ENCODE measurements around the gene DIABLO.
"Not testable (repeated sequence)": the region's sequence is repeated elsewhere in the genome, so short reads cannot be mapped to it uniquely, and the experiment has no call there.

The DIABLO gene

DNA sequence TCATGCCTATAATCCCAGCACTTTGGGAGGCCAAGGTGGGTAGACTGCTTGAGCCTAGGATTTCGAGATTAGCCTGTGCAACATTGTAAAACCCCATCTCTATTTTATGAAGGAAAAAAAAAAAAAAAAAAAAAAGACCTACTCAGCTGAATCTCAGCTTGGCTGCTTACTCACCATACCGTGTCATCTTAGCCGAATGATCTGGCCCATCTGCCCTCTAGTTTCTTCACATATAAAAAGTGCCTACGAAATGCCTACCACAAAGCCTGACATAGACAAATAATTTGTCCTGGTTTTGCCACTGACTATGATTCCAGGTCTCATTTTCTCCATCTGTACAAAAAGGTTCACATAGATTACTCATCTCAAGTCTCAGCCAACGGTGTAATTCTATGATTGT, 10.1 kb downstream of the DIABLO start:
- FAIRE-seq (no peak), DNase-seq (ENCODE audit: insufficient read length, low spot score) (no peak)

DNA sequence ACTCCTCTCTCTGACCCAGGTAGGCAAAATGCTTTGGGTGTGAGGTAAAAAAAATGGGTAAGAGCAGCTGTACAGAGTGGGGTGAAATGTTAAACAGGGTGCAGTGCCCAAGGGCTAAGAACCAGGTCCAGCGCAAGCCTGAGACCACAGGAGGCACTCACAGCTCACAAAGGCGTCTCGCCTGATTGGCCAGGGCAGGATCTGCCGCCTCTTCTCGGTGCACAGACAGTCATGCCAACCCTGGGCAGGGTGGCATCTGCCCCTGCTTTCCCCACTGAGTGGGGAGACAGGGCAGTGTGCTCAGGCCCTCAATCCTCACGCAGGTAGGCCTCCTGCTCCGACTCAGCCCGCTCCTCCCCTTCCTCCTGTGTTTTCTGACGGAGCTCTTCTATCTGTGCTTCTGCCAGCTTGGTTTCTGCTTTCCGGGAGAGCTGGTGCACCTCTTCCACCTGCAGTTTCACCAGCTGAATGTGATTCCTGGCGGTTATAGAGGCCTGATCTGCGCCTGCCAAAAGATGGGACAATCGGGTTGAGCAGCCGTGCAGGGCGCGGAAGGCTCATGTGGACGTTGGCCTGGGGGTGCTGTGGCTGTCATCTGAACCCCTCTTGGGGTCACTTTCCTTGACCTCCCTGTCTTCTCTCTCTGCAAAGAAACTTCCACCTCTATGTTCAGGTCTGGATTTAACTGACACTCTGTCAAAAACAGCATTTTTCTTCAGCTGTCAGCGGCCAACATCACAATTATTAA, 17.6 kb downstream of the DIABLO start:
- FAIRE-seq, result no peak
- DNase-seq (ENCODE audit: insufficient read length, low spot score), result no peak

DNA sequence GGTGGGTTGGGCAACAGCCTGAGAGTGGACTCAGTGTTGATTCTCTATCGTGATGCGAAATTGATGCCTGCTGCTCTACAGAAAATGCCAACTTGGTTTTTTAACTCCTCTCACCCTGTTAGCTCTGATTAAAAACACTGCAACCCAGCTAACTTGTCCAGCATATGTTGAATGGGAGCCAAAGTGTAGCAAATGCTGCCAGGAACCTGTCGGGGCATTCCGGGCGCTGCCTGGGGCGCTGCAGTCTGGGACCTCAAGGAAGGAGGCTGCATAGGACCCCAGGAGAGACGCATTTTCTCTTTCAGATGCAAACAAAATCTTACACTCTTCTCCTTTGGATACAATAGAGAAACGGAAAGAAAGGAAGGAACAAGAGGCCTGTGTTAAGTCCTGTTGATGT, 18.5 kb downstream of the DIABLO start:
- no peak for DNase-seq (ENCODE audit: insufficient read length, low spot score)
- FAIRE-seq, result no peak

DNA sequence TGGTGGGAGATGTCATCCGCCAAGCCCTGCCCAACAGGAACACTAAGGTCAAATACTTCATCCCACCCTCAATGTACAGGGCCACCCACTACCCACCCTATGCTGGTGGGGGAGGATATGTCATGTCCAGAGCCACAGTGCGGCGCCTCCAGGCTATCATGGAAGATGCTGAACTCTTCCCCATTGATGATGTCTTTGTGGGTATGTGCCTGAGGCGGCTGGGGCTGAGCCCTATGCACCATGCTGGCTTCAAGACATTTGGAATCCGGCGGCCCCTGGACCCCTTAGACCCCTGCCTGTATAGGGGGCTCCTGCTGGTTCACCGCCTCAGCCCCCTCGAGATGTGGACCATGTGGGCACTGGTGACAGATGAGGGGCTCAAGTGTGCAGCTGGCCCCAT, 18.9 kb downstream of the DIABLO start:
- FAIRE-seq (no peak), DNase-seq (ENCODE audit: insufficient read length, low spot score) (no peak)

DNA sequence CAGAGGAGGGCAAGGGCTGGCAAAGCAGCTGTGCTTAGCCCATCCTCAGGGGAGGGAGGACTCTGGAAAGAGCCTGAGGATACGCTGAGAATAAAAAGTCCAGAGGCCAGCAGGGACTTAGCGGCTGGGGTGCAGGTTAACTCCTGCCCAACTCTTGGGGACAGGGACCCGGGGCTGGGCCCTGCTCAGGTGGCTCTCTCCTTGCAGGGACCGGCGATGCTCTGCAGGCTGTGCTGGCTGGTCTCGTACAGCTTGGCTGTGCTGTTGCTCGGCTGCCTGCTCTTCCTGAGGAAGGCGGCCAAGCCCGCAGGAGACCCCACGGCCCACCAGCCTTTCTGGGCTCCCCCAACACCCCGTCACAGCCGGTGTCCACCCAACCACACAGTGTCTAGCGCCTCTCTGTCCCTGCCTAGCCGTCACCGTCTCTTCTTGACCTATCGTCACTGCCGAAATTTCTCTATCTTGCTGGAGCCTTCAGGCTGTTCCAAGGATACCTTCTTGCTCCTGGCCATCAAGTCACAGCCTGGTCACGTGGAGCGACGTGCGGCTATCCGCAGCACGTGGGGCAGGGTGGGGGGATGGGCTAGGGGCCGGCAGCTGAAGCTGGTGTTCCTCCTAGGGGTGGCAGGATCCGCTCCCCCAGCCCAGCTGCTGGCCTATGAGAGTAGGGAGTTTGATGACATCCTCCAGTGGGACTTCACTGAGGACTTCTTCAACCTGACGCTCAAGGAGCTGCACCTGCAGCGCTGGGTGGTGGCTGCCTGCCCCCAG, 19.6 kb downstream of the DIABLO start:
- no peak for FAIRE-seq
- no peak for DNase-seq (ENCODE audit: insufficient read length, low spot score)

DNA sequence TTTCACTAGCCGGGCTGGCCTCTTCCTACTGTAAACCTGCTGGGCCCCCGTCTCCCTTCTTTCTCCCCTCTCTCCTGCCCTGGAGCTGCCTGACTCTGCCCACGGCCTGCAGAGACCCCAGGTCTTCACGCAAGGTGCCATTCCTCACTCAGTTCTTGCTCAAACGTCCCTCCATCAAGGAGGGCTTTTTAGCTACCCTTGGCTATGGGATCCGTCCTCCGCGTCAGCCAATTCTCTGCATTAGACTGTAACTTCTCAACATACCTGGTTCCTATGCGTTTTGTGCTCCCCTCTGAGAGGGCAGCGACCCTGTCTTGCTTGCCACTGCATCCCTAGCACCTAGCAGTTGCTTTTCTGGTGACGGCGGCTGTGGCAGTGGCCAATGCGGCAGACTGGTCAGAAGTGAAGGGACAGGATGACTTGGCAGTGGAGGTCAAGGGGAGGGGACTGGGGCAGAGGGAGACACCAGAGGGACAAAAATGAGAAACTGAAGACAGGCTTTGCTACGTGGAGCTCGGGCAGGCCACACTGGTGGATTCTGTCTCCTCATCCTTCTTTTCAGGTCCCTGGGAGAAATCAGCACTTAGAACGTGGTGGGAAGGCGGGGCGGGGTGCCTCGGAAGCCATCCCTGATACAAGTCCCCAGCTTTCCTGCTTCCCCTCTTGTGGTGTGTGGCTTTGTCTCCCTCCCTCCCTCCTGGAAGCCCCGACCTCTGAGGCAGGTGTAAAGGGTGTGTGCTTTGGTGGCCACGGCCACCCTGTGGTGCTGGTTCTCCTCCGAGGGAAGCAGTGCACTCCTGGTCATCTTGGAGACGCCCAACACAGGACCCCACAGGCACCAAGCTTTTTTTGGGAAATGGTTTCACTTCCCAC, 20.6 kb downstream of the DIABLO start:
- peak; percentile 60 for FAIRE-seq

DNA sequence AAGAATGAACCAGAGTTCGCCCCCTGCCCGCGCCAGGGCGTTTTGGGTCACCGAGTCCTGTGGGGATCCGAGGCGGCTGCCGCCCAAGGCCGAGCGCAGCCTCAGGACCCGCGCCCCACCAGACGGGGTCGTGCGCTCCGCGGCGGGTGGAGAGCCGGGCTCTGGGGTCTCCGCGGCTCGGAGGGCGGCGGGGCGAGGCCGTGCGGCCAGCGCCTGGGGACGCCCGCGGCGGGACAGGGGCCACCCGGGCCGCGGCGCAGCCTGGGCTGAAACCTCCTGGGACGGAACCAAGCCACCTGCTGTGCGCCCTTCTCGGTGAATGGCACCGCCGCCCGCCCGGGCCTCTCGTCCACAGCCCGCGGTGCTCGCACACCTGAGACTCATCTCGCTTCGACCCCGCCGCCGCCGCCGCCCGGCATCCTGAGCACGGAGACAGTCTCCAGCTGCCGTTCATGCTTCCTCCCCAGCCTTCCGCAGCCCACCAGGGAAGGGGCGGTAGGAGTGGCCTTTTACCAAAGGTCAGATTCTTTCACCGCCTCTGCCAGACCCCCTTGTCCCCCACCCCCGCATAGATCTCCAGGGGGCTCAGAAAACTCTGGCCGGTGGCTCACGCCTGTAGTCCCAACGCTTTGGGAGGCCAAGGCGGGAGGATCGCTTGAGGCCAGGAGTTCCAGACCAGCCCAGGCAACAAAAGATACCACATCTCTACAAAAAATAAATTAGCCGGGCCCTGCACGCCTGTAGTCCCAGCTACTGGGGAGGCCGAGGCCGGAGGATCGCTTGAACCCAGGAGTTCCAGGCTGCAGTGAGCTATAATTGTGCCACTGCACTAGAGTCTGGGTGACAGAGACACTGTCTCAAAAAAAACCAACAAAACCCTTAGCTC, 21.4 kb downstream of the DIABLO start:
- FAIRE-seq (no peak), DNase-seq (ENCODE audit: insufficient read length, low spot score) (no peak)

More for the DNA sequence above, 20.6 kb downstream of the DIABLO start:
- DNase-seq (ENCODE audit: insufficient read length, low spot score), result no peak

DNA sequence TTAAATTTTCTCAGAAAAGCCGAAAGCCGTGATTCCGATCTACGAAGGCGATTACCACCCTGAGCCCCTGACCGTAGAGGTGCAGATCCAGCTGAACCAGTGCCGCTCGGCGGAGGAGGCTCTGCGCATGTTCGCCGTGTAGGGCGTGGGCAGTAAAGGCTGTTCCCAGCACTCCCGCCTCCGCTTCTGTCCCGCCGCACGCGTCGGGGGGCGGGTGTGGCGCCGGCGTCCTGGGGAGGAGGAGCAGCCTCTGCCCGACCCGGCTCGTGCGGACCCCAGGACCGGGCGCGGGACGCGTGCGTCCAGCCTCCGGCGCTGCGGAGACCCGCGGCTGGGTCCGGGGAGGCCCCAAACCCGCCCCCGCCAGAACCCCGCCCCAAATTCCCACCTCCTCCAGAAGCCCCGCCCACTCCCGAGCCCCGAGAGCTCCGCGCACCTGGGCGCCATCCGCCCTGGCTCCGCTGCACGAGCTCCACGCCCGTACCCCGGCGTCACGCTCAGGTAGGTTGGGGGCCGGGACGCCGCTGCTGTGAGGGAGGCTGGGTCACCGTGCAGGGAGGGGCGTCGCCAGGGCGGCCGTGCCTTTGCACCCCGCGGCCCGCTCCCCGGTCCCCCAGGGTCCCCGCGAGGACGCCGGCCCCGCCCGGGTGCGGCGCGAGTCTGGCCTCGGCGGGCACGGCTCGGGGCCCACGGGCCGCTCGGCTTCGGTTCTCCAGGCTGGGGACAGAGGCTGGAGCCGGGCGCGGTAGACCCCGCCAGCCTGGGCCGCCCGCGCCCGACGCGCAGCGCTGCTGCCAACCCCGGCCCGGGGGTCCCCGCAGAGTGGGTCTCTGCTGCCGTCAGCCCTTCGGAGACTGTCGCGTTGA, 22.3 kb downstream of the DIABLO start, which contains the start of gene B3GNT4:
Gene B3GNT4, plus strand, starts transcription at position 409 of the 866 bp plus-strand sequence. CDS start 910 bp downstream, outside the sequence.
- peak; percentile 94 for FAIRE-seq
- DNase-seq (ENCODE audit: insufficient read length, low spot score), result peak; percentile 80

DNA sequence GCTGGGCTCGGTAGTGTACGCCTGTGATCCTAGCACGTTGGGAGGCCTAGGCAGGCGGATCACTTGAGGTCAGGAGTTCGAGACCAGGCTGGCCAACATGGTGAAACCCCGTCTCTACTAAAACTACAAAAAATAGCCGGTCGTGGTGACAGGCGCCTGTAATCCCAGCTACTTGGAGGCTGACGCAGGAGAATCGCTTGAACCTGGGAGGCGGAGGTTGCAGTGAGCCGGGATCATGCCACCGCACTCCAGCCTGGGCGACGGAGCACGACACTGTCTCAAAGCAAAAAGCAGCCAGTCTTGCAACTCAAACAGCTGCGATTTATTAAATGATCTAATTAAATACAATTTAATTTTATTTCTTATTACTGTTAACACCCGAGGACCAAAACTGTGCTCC, 23.0 kb downstream of the DIABLO start:
- not testable (repeated sequence) for FAIRE-seq; DNase-seq (ENCODE audit: insufficient read length, low spot score)

DNA sequence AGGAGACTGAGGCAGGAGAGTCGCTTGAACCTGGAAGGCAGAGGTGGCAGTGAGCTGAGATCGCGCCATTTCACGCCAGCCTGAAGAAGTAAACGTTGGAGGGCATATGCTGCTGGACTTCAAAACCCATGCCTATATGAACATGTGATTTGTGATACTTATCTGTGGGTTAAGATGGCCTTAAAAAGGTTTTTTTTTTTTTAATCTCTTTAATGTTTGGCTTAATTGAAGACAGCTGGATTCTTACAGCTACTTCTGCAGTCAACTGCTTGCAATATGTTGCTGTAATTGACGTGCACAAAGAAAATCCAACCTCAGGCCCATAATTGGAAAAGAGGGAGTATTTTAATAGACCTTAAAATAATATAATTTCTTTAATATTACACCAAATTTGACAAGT, 23.8 kb downstream of the DIABLO start:
- DNase-seq (ENCODE audit: insufficient read length, low spot score) (no peak), FAIRE-seq (no peak)

DNA sequence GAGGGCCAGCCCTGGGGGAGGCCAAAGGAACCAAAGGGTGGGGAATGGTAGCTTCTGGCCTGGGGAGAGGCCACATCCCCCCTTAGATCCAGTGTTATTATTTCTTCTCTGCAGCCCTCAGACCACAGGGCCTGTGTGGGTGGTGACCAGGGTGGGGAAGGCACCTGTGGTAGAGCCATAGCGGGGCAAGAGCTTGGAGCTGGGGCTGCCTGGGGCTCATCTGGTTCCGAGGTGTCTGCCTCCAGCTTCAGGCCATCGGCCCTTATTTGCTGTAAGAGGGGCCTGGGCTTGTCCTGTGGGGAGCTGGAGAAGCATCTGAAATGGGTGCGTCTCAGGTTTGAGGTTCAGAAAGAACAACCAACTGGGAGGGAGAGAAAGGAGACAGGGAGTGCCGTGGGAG, 24.5 kb downstream of the DIABLO start:
- DNase-seq (ENCODE audit: insufficient read length, low spot score), result no peak
- no peak for FAIRE-seq

DNA sequence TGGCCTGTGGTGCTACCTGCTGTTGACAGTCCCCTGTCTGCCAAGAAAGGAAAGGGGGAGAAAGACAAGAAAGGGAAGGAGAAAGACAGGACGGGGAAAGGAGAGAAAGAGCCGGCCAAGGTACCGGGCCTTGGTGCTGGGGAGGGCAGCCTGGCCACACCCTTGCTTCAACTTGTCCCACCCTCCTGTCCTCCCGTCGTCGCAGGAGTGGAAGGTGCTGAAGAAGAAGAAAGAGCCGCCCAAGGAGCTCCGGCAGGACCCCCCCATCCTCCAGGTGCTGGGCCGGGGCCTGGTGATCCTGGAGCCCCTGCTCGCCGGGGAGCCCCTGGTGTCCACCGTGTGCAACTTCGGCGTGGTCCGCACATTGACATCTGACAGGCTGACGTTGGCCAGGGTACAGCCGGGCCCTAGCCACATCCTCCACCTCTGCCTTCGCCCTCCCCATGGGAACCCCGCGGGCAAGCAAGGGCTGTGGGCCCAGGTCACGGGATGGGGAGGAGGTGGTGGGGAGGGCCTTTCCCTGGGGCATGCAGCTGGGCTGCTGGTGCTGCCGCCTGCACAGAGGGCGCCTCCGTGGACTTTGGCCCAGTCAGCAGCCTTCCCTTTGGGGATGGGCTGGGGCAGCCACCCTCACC, 25.2 kb downstream of the DIABLO start:
- FAIRE-seq, result no peak

DNA sequence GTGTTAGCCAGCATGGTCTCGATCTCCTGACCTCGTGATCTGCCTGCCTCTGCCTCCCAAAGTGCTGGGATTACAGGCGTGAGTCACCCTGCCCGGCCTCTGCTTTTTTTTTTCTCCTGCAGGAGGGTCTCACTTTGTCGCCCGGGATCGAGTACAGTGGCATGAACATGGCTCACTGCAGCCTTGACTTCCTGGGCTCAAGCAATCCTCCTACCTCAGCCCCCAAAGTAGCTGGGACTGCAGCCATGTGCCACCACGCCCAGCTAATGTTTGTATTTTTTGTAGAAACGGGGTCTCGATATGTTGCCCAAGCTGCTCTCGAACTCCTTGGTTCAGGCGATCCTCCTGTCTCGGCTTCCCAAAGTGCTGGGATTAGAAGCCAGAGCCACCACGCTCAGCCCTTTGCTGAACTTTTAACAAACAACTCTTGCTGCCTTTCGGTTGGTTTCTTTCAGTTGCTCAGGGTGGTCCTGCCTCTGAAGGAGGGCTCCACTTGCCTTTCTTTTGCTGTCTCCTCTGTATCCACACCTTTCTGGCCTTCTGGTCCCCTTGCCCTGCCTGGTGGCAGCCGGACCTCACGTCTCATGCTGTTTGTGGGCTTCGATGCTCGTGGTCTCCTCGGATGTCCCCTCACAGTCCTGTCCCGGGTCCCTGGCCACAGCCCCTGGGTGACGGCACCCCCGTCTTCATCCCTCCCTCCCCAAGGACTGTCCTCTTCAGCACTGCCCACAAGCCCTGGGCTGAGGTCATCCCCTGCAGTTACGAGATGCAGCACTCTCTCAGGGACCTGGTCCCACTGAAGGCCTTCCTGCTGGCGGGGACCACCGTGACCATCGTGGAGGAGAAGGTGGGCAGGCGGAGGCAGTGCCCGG, 26.1 kb downstream of the DIABLO start:
- no peak for FAIRE-seq

More for the DNA sequence above, 25.2 kb downstream of the DIABLO start:
- DNase-seq (ENCODE audit: insufficient read length, low spot score), result no peak

DNA sequence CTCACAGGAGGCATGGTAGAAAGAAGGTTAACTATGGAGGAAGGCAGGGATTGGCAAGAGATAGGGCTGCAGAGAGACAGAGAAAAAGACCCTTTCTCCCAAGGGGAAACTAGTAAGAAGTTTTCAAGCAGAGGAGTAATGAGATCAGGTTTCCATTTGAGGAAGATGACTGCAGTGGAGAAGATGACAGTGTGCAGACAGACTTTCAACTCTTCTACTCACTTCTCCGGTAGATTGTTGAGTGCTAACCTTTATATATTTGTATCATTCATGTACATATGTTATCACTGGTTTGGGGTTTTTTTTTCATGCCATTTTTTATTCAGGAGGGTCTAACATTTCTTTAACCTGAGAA, 28.3 kb downstream of the DIABLO start:
- FAIRE-seq (no peak), DNase-seq (ENCODE audit: insufficient read length, low spot score) (no peak)

More for the DNA sequence above, 26.1 kb downstream of the DIABLO start:
- DNase-seq (ENCODE audit: insufficient read length, low spot score), result no peak

DNA sequence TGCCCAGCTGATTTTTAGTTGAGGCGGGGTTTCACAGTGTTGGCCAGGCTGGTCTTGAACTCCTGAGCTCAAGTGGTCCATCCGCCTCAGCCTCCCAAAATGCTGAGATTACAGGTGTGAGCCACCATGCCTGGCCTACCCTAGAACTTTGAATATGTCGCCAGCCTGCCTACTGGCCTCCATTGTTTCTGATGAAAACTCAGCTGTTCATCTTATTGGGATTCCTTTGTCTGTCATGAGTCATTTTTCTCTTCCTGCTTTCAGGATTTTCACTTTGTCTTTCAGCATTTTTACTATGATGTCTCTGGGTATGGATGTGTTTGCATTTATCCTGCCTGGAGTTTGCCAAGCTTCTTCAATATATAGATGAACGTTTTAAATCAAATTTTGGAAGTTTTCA, 30.4 kb downstream of the DIABLO start:
- DNase-seq (ENCODE audit: insufficient read length, low spot score) (no peak), FAIRE-seq (no peak)

DNA sequence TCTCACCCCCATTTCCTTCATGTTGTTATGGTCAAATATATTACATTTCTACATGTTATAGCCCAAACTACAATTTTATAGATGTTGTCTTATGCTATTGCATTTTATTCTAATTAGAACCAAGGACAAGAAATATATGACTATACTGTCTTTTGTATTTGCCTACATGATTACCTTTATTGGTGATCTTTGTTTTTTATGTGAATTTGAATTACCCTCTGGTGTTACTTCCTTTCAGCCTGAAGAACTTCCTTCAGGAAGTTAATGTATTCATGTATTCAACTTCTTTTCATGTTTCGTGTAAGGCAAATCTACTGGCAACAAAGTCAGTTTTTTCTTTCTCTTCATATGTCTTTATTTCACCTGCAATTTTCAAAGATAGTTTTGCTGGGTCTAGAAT, 31.0 kb downstream of the DIABLO start:
- DNase-seq (ENCODE audit: insufficient read length, low spot score) (no peak), FAIRE-seq (no peak)

DNA sequence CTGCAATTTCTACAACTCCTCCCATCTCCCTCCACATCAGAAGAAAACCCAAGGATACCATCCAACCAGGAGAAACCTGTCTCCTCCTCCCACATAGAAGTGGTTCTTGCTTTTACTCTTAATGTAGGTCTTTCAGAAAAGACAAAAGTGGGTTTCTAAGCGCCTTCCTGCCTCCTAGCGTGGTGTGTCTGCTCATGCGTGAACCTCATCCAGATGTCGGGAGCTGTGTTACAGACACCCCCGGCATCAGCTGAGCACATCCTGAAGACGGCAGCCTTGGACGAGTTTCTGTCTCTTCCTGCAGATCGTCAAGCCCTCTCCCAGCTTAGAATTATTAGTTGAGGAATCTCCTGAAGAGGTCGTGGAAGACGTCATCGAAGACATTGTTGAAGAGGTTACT, 33.4 kb downstream of the DIABLO start:
- no peak for FAIRE-seq

More for the DNA sequence above, 33.4 kb downstream of the DIABLO start:
- DNase-seq (ENCODE audit: insufficient read length, low spot score), result no peak
